PC-3 (cell line): ENCODE data around the gene B3GNT4. TPM values are rescaled to one million over a fixed set of nuclear protein-coding genes. Genes with fewer than 3 reads are reported as not detected.

Experiments
- ATAC-seq: fragments of 200-7000 bp; cut with Tn5 transposase; 2 replicates; pipeline ENCODE4 v1.9.1; 2020; ENCODE audit warnings: mild to moderate bottlenecking, moderate library complexity
- BruUV-seq: library from RNA; stranded (reverse); fragments of 400-500 nt; replicated peaks from 2 replicates; lab custom pipeline; 2021; lab: Mats Ljungman, UMichigan
- CTCF ChIA-PET: fragments of 300-600 bp; sonication (Branson Sonifier 250); formaldehyde crosslinking; loops from one replicate; lab custom pipeline; 2022; ENCODE audit warnings: antibody characterized with exemption; lab: Charles Lee
- POLR2A ChIA-PET: fragments of 300-600 bp; sonication (Branson Sonifier 250); formaldehyde crosslinking; loops from one replicate; lab custom pipeline; 2022; ENCODE audit warnings: antibody characterized with exemption; ENCODE audit not compliant: unreplicated experiment; lab: Charles Lee
- DNase-seq: peaks from one replicate; pipeline ENCODE4 v3.0.0-alpha.2; 2015
- H2AFZ ChIP-seq: fragments of 300-600 bp; sonication (generic); 2 replicates; pipeline ENCODE4 v1.6.0; 2016; ENCODE audit warnings: antibody characterized with exemption, low read length
- H3F3A ChIP-seq: fragments of 300-600 bp; sonication (generic); one replicate; pipeline ENCODE4 v1.6.0; 2017; ENCODE audit warnings: antibody characterized with exemption, low read length, control low read depth, mild to moderate bottlenecking; ENCODE audit not compliant: unreplicated experiment
- H3K27ac ChIP-seq: fragments of 300-600 bp; sonication (generic); 2 replicates; pipeline ENCODE4 v1.5.1; 2016; ENCODE audit warnings: mild to moderate bottlenecking, low read length
- H3K27me3 ChIP-seq: fragments of 300-600 bp; sonication (generic); 2 replicates; pipeline ENCODE4 v1.6.1; 2016; ENCODE audit warnings: low read length, mixed read lengths
- H3K36me3 ChIP-seq: fragments of 300-600 bp; sonication (generic); 2 replicates; pipeline ENCODE4 v1.6.1; 2016; ENCODE audit warnings: low read depth, mixed run types, low read length, mixed read lengths
- H3K4me1 ChIP-seq: fragments of 300-600 bp; sonication (generic); 2 replicates; pipeline ENCODE4 v1.5.1; 2016; ENCODE audit warnings: low read length; ENCODE audit not compliant: insufficient read depth
- H3K4me2 ChIP-seq: fragments of 300-600 bp; sonication (generic); 2 replicates; pipeline ENCODE4 v1.6.0; 2016; ENCODE audit warnings: low read length
- H3K4me3 ChIP-seq: fragments of 300-600 bp; sonication (generic); 2 replicates; pipeline ENCODE4 v1.5.1; 2016; ENCODE audit warnings: mild to moderate bottlenecking, low read length, mixed read lengths
- H3K79me2 ChIP-seq: fragments of 300-600 bp; sonication (generic); 2 replicates; pipeline ENCODE4 v1.6.1; 2017; ENCODE audit warnings: low read length, mixed read lengths
- H3K9ac ChIP-seq: fragments of 300-600 bp; sonication (generic); 2 replicates; pipeline ENCODE4 v1.6.0; 2016; ENCODE audit warnings: mild to moderate bottlenecking, low read length
- H3K9me2 ChIP-seq: fragments of 300-600 bp; sonication (generic); replicated peaks from 2 replicates; pipeline ENCODE4 v1.6.1; 2016; ENCODE audit warnings: mixed run types, low read length, mixed read lengths
- H3K9me3 ChIP-seq: fragments of 300-600 bp; sonication (generic); 2 replicates; pipeline ENCODE4 v1.6.1; 2016; ENCODE audit warnings: low read length, mixed read lengths
- H4K20me1 ChIP-seq: fragments of 300-600 bp; sonication (generic); 2 replicates; pipeline ENCODE4 v1.6.1; 2016; ENCODE audit warnings: low read length, mixed read lengths
- CTCF ChIP-seq: fragments of 300-600 bp; sonication (generic); conservative IDR thresholded peaks from 2 replicates; pipeline ENCODE4 v1.5.1; 2017; ENCODE audit warnings: antibody characterized with exemption, low read depth, mild to moderate bottlenecking, low read length
- EZH2 ChIP-seq: fragments of 300-600 bp; sonication (generic); IDR thresholded peaks from one replicate; pipeline ENCODE4 v1.6.1; 2017; ENCODE audit warnings: antibody characterized with exemption, mild to moderate bottlenecking, low read length; ENCODE audit not compliant: unreplicated experiment
- EZH2phosphoT487 ChIP-seq: fragments of 300-600 bp; sonication (generic); IDR thresholded peaks from 2 replicates; pipeline ENCODE4 v1.6.1; 2018; ENCODE audit warnings: mild to moderate bottlenecking, antibody characterized with exemption, low read length, borderline replicate concordance
- intact Hi-C: fragments of 100-400 bp; cut with micrococcal nuclease; formaldehyde crosslinking; loops from 2 replicates; pipeline ENCODE4 v1.9.0; 2023
- total RNA-seq: library from RNA; depleted of rRNA; stranded (reverse); fragments of >200 nt; gene quantifications from 2 replicates; pipeline ENCODE4 v1.2.3, GENCODE V29; 2014

The B3GNT4 gene
- total RNA-seq, 1 experiment from 2014 or later = 4.0 TPM

GRCh38 chr12:122158700-122159285 is 44.7 kb upstream of the B3GNT4 start:
- no peak for ATAC-seq
- Histone ChIP-seq H3K79me2 (no peaks in the 10 kb centered on the region), H3K4me3 (no peak overlapping the region), H3K27me3 (no peaks in the 10 kb centered on the region), H3F3A (no peaks in the 10 kb centered on the region), H3K36me3 (no peaks in the 10 kb centered on the region), H4K20me1 (no peaks in the 10 kb centered on the region), H2AFZ (no peak overlapping the region), H3K4me1 (no peaks in the 10 kb centered on the region), H3K9ac (no peak overlapping the region), H3K9me2 (no peaks in the 10 kb centered on the region), H3K4me2 (no peak overlapping the region), H3K27ac (no peak overlapping the region), H3K9me3 (no peaks in the 10 kb centered on the region)
- CTCF ChIA-PET = interaction anchor here (0.6 to 0.7 kb wide), 2 partner anchors 108 to 448 kb away, joined by 3 to 12 read pairs; no protein-coding TSS in a partner anchor
- BruUV-seq = no TSS peak
- intact Hi-C loops = loop anchor here (1.0 kb wide), 1 partner anchor 11 kb away; no protein-coding TSS in a partner anchor
- TF ChIP-seq EZH2phosphoT487 (no peak), CTCF (no peak), EZH2 (no peak)
- DNase-seq = no peak
- POLR2A ChIA-PET = no interaction called here

- ATAC-seq = peak; percentile 38; the same call in 1 of the 2 replicates
- no peak for DNase-seq
- intact Hi-C loops = loop anchor here (1.0 kb wide), 1 partner anchor 13 kb away; no protein-coding TSS in a partner anchor
- TF ChIP-seq EZH2phosphoT487 = no peak
- TF ChIP-seq CTCF = no peak
- no peak for TF ChIP-seq EZH2
- Histone ChIP-seq H3K79me2 (no peaks in the 10 kb centered on the region), H3K27me3 (no peaks in the 10 kb centered on the region), H3K4me2 (no peak overlapping the region), H4K20me1 (no peaks in the 10 kb centered on the region), H3K9ac (no peak overlapping the region), H2AFZ (no peak overlapping the region), H3K4me1 (no peaks in the 10 kb centered on the region), H3K36me3 (no peaks in the 10 kb centered on the region), H3K9me3 (no peaks in the 10 kb centered on the region), H3K9me2 (no peaks in the 10 kb centered on the region), H3K4me3 (no peak overlapping the region), H3K27ac (no peak overlapping the region), H3F3A (no peaks in the 10 kb centered on the region)
- ChIA-PET POLR2A (no interaction called here), CTCF (no interaction called here)
- BruUV-seq = no TSS peak
Measured at GRCh38 chr12:122159882-122160281, 43.6 kb upstream of the B3GNT4 start.

- DNase-seq = no peak
- POLR2A ChIA-PET = no interaction called here
- intact Hi-C loops = no loop called here
Measured at GRCh38 chr12:122160761-122161160, 42.7 kb upstream of the B3GNT4 start.

More at GRCh38 chr12:122160761-122161160, 42.7 kb upstream of the B3GNT4 start:
- Histone ChIP-seq H3F3A (no peaks in the 10 kb centered on the region), H3K9ac (no peak overlapping the region), H3K4me1 (no peaks in the 10 kb centered on the region), H3K27me3 (no peaks in the 10 kb centered on the region), H3K79me2 (no peaks in the 10 kb centered on the region), H3K36me3 (no peaks in the 10 kb centered on the region), H3K9me2 (no peaks in the 10 kb centered on the region), H3K27ac (no peak overlapping the region), H3K4me3 (no peak overlapping the region), H3K4me2 (no peak overlapping the region), H4K20me1 (no peaks in the 10 kb centered on the region), H3K9me3 (no peaks in the 10 kb centered on the region), H2AFZ (no peak overlapping the region)
- TF ChIP-seq EZH2phosphoT487 (no peak), EZH2 (no peak), CTCF (no peak)
- no peak for ATAC-seq
- BruUV-seq = no TSS peak
- CTCF ChIA-PET = no interaction called here
